ENCODE measurements around the gene TMEM203. TPM values are rescaled to one million over a fixed set of nuclear protein-coding genes. Genes with fewer than 3 reads are reported as not detected.

The TMEM203 gene
- total RNA-seq, 1 donor = 40.2 TPM

DNA sequence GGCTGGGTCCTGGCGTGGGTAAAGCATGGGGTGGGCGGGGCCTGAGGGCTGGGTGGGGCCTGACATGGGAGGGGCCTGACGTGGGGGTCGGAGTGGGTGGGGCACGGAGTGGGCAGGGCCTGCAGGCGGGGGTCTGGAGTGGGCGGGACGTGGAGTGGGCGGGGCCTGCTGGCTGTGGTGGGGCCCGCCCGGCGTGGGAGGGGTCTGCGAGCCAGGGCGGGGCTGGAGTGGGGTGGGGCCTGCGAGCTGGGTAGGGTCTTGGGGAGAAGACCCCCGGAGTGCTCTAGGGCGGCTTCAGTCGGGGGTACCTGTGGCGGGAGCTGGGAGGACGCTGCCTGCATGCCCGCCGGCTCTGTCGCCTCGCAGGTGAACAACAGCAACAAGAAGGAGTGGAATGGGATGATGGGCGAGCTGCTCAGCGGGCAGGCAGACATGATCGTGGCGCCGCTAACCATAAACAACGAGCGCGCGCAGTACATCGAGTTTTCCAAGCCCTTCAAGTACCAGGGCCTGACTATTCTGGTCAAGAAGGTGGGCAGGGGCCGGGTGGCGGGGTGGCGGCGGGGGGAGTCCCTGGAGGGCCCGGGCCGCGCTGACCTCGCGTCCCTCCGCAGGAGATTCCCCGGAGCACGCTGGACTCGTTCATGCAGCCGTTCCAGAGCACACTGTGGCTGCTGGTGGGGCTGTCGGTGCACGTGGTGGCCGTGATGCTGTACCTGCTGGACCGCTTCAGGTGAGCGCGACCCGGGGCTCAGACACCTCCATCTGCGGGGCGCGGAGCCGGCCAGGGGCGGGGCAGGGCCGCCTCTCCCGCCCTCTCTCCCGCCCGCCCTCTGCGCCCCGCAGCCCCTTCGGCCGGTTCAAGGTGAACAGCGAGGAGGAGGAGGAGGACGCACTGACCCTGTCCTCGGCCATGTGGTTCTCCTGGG lies 43.6 kb downstream of the TMEM203 start:
- no peak for DNase-seq (ENCODE audit: low read depth)
- TF ChIP-seq, protein P1, sequence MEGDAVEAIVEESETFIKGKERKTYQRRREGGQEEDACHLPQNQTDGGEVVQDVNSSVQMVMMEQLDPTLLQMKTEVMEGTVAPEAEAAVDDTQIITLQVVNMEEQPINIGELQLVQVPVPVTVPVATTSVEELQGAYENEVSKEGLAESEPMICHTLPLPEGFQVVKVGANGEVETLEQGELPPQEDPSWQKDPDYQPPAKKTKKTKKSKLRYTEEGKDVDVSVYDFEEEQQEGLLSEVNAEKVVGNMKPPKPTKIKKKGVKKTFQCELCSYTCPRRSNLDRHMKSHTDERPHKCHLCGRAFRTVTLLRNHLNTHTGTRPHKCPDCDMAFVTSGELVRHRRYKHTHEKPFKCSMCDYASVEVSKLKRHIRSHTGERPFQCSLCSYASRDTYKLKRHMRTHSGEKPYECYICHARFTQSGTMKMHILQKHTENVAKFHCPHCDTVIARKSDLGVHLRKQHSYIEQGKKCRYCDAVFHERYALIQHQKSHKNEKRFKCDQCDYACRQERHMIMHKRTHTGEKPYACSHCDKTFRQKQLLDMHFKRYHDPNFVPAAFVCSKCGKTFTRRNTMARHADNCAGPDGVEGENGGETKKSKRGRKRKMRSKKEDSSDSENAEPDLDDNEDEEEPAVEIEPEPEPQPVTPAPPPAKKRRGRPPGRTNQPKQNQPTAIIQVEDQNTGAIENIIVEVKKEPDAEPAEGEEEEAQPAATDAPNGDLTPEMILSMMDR (IDR thresholded peaks at IDR 0.05; ENCODE audit: insufficient read depth, low read depth, low read length) = no peak
- H3K4me3 ChIP-seq (ENCODE audit: low read depth, low read length) = no peak overlapping the region

DNA sequence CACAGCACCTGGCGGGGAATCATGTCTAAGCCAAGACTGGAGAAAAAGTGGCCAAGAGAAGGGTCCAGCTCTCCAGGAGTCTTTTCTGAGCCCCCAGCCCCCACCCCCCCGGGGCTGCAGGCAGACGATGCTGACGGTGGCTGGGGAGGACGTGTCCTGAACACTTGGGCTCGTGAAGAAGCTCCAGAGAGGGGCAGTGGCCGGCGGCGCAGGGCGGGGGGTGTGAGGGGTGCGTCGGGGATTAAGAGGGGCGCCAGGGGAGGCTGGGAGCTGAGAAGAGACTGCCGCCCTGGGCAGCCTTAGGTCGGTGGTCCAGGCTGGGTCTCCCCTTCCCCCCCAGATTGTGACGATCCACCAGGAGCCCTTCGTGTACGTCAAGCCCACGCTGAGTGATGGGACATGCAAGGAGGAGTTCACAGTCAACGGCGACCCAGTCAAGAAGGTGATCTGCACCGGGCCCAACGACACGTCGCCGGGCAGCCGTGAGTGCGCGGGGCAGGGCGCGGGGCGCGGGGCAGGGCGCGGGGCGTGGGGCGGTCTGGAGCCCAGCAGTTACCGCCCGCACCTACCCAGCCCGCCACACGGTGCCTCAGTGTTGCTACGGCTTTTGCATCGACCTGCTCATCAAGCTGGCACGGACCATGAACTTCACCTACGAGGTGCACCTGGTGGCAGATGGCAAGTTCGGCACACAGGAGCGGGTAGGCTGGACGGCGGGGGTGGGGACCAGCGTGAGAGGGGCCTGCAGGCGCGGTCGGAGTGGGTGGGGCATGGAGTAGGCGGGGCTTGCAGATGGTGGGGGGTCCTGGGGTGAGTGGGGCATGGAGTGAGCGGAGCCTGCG lies 44.5 kb downstream of the TMEM203 start:
- TF ChIP-seq, protein P1 (IDR thresholded peaks at IDR 0.05; ENCODE audit: insufficient read depth, low read depth, low read length) = no peak
- DNase-seq (ENCODE audit: low read depth) = no peak
- no peak overlapping the region for H3K4me3 ChIP-seq (ENCODE audit: low read depth, low read length)

DNA sequence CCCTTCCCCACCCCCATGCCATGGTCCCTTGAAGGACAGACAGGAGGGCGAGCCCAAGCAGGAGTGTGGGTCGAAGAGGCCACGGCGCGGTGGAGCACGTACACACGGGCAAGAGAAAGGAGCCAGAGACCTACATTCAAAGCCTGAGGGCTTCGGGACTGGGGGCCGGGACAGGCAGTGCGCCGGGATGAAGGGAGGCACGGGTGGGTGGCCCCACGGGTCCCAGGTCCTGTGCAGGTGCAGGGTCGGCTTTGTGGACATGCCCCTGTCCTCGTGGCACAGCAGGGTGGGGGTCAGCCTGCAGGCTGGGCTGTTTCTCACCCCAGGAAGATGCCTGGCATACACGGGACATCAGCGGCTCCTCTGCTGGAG lies 45.4 kb downstream of the TMEM203 start:
- H3K4me3 ChIP-seq (ENCODE audit: low read depth, low read length) = no peak overlapping the region
- TF ChIP-seq, protein P1 (IDR thresholded peaks at IDR 0.05; ENCODE audit: insufficient read depth, low read depth, low read length) = no peak
- no peak for DNase-seq (ENCODE audit: low read depth)

DNA sequence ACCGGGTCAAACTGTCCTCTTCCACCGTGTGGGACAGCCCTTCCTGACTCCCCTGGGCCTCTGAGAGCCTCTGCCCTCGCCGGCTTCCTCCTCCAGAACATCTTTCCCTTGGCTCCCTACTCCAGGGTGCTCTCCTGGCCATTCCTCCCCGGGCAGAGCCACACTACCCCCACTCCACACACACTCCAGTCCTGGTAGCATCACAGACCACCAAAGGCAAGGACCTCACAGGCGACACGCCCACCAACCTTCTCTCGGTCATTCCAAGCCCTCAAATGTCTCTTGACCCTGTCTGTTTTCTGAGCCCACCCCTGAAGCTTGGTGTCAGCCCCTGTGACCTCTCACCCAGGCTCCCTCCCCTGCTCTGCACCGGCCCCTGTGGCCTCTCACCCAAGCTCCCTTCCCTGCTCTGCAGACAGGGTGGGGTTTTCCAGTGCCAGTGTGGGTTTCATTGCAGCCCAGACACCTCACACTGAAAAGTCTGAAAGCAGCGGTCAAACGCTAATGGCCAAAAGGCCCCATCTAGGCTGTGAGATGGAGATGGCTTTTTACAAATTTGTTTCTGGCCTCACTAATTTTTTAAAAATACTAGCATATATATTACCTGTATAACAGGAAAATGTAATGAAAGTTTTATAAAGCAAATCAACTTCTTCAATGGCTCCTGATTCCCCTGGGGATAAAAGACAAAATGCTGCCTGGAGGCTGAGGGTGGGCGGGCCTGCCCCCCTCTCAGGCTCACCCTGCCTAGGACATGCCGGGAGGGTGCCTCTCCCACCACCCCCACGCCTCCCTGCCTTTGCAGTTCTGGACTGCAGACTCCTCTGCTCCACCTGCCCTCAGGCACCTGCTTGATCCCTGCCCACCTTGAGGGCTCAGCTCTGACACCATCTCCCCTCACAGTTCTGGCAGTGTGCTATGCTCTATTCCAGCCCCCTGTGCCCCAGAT lies 46.1 kb downstream of the TMEM203 start:
- TF ChIP-seq, protein P1 (IDR thresholded peaks at IDR 0.05; ENCODE audit: insufficient read depth, low read depth, low read length) = no peak
- no peak for DNase-seq (ENCODE audit: low read depth)
- no peak overlapping the region for H3K4me3 ChIP-seq (ENCODE audit: low read depth, low read length)

DNA sequence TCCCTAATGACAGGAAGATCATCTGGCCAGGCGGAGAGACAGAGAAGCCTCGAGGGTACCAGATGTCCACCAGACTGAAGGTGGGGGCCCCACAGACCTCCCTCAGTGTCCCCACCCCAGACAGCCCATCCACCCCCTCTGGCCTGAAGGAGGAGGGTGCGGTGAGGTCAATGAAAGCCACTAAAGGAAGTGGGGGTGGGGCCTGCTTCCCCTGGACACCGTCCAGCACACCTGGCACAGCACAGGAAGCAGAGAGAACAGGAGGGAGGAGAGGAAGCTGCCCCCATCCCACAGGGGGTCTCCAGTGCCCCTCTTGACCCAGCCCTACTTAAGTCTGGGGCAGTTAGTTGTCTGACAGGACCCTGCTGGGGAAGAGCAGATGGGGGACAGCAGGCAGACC lies 46.8 kb downstream of the TMEM203 start:
- no peak overlapping the region for H3K4me3 ChIP-seq (ENCODE audit: low read depth, low read length)
- no peak for DNase-seq (ENCODE audit: low read depth)
- TF ChIP-seq, protein P1 (IDR thresholded peaks at IDR 0.05; ENCODE audit: insufficient read depth, low read depth, low read length) = no peak
